ENCODE results near the gene NEURL4.
A peak's percentile ranks its signal among the peaks of the same experiment; 100 is the strongest.
"Not testable (repeated sequence)": the region's sequence is repeated elsewhere in the genome, so short reads cannot be mapped to it uniquely, and the experiment has no call there.

Gene NEURL4

GRCh38 chr17:7340179-7340578, 11.0 kb upstream of the NEURL4 start:
- H4K20me1 ChIP-seq (ENCODE audit: control insufficient read depth, insufficient read depth, low read depth, low read length): no peaks in the 10 kb centered on the region
- H3K9me2 ChIP-seq (replicated peaks; ENCODE audit: control insufficient read depth, low read length): no peaks in the 10 kb centered on the region
- H3K4me2 ChIP-seq (ENCODE audit: low read length): no peak overlapping the region
- no peak overlapping the region for H3K4me3 ChIP-seq (ENCODE audit: low read length)
- H3F3A ChIP-seq (ENCODE audit: control insufficient read depth, insufficient read depth): peaks cover 7% of the 10 kb centered on the region
- no peaks in the 10 kb centered on the region for H3K9me3 ChIP-seq (ENCODE audit: control insufficient read depth, insufficient read depth, low read length)
- peaks cover 37% of the 10 kb centered on the region for H3K79me2 ChIP-seq (ENCODE audit: control insufficient read depth, low read length)
- no peak overlapping the region for H3K27ac ChIP-seq (ENCODE audit: low read depth, low read length)
- peaks cover 33% of the 10 kb centered on the region for H3K4me1 ChIP-seq (ENCODE audit: control insufficient read depth, low read length)
- H3K36me3 ChIP-seq (ENCODE audit: control insufficient read depth, low read length): peaks cover 53% of the 10 kb centered on the region
- TF ChIP-seq EZH2phosphoT487 (IDR thresholded peaks at IDR 0.05; ENCODE audit: borderline replicate concordance, low read length) (no peak), CTCF (IDR thresholded peaks at IDR 0.05; ENCODE audit: low read depth, low read length, poor library complexity, severe bottlenecking) (no peak)
- H3K27me3 ChIP-seq (ENCODE audit: control insufficient read depth, low read length): no peaks in the 10 kb centered on the region

- Histone ChIP-seq H3K4me3 (ENCODE audit: low read length) (peak overlapping the region; percentile 88), H3K36me3 (ENCODE audit: control insufficient read depth, low read length) (peaks cover 42% of the 10 kb centered on the region), H3K79me2 (ENCODE audit: control insufficient read depth, low read length) (peaks cover 38% of the 10 kb centered on the region), H3K4me2 (ENCODE audit: low read length) (peak overlapping the region; percentile 99), H3K4me1 (ENCODE audit: control insufficient read depth, low read length) (peaks cover 49% of the 10 kb centered on the region), H3K27ac (ENCODE audit: low read depth, low read length) (peak overlapping the region; percentile 84)
- H4K20me1 ChIP-seq (ENCODE audit: control insufficient read depth, insufficient read depth, low read depth, low read length); H3K9me2 ChIP-seq (replicated peaks; ENCODE audit: control insufficient read depth, low read length); H3F3A ChIP-seq (ENCODE audit: control insufficient read depth, insufficient read depth); H3K9me3 ChIP-seq (ENCODE audit: control insufficient read depth, insufficient read depth, low read length); H3K27me3 ChIP-seq (ENCODE audit: control insufficient read depth, low read length): not testable (repeated sequence)
Observed at GRCh38 chr17:7337600-7337999, 8.5 kb upstream of the NEURL4 start.

- peak within 1 kb of the TSS; percentile 99 for H3K4me2 ChIP-seq (ENCODE audit: low read length)
- no peaks in the 10 kb centered on the region for H3K27me3 ChIP-seq (ENCODE audit: control insufficient read depth, low read length)
- H3K9me3 ChIP-seq (ENCODE audit: control insufficient read depth, insufficient read depth, low read length): no peaks in the 10 kb centered on the region
- no peaks in the 10 kb centered on the region for H3K9me2 ChIP-seq (replicated peaks; ENCODE audit: control insufficient read depth, low read length)
- H3K36me3 ChIP-seq (ENCODE audit: control insufficient read depth, low read length): peaks cover 33% of the 10 kb centered on the region
- peaks cover 9% of the 10 kb centered on the region for H3F3A ChIP-seq (ENCODE audit: control insufficient read depth, insufficient read depth)
- H3K4me1 ChIP-seq (ENCODE audit: control insufficient read depth, low read length): peaks cover 60% of the 10 kb centered on the region
- H3K79me2 ChIP-seq (ENCODE audit: control insufficient read depth, low read length): peaks cover 38% of the 10 kb centered on the region
- no peaks in the 10 kb centered on the region for H4K20me1 ChIP-seq (ENCODE audit: control insufficient read depth, insufficient read depth, low read depth, low read length)
- H3K27ac ChIP-seq (ENCODE audit: low read depth, low read length): peak within 1 kb of the TSS; percentile 84
- peak within 1 kb of the TSS; percentile 88 for H3K4me3 ChIP-seq (ENCODE audit: low read length)
- TF ChIP-seq EZH2phosphoT487 (IDR thresholded peaks at IDR 0.05; ENCODE audit: borderline replicate concordance, low read length): no peak
- TF ChIP-seq CTCF (IDR thresholded peaks at IDR 0.05; ENCODE audit: low read depth, low read length, poor library complexity, severe bottlenecking): no peak
Observed at GRCh38 chr17:7336240-7337175, 7.4 kb upstream of the NEURL4 start, which contains the start of gene ACAP1. Gene ACAP1, plus strand, starts transcription at chr17:7336529. Its CDS starts 206 bp downstream, at chr17:7336735.

- H4K20me1 ChIP-seq (ENCODE audit: control insufficient read depth, insufficient read depth, low read depth, low read length); H3K9me2 ChIP-seq (replicated peaks; ENCODE audit: control insufficient read depth, low read length); H3F3A ChIP-seq (ENCODE audit: control insufficient read depth, insufficient read depth); H3K27me3 ChIP-seq (ENCODE audit: control insufficient read depth, low read length); H3K9me3 ChIP-seq (ENCODE audit: control insufficient read depth, insufficient read depth, low read length): not testable (repeated sequence)
- Histone ChIP-seq H3K4me3 (ENCODE audit: low read length) (peak overlapping the region; percentile 88), H3K4me1 (ENCODE audit: control insufficient read depth, low read length) (peaks cover 67% of the 10 kb centered on the region), H3K36me3 (ENCODE audit: control insufficient read depth, low read length) (peaks cover 33% of the 10 kb centered on the region), H3K79me2 (ENCODE audit: control insufficient read depth, low read length) (peaks cover 38% of the 10 kb centered on the region), H3K27ac (ENCODE audit: low read depth, low read length) (peak overlapping the region; percentile 84), H3K4me2 (ENCODE audit: low read length) (peak overlapping the region; percentile 99)
Observed at GRCh38 chr17:7335765-7336164, 6.6 kb upstream of the NEURL4 start.
